Suprapubic skin (tissue), 4 donors: ENCODE results near the gene KRTAP5-4. TPM values are rescaled to one million over a fixed set of nuclear protein-coding genes. Genes with fewer than 3 reads are reported as not detected.

ENCODE experiments used
- DNase-seq, 2 donors: peaks; one replicate each; pipeline ENCODE4 v3.0.0-alpha.2; 2019; ENCODE audit warnings: low spot score in 2 of 2
- H3K27ac ChIP-seq: fragments of 200-600 bp; sonication (generic); one replicate; pipeline ENCODE4 v1.5.1; 2019
- H3K27me3 ChIP-seq: fragments of 200-600 bp; sonication (generic); one replicate; pipeline ENCODE4 v1.5.1; 2019
- H3K36me3 ChIP-seq: fragments of 200-600 bp; sonication (generic); one replicate; pipeline ENCODE4 v1.5.1; 2019
- H3K4me1 ChIP-seq: fragments of 200-600 bp; sonication (generic); one replicate; pipeline ENCODE4 v1.5.1; 2019
- H3K4me3 ChIP-seq: fragments of 200-600 bp; sonication (generic); one replicate; pipeline ENCODE4 v1.5.1; 2019; ENCODE audit warnings: mild to moderate bottlenecking
- H3K9me3 ChIP-seq: fragments of 200-600 bp; sonication (generic); one replicate; pipeline ENCODE4 v1.5.1; 2019
- CTCF ChIP-seq, 2 donors: fragments of 200-600 bp in 1 of 2; fragments of 450-650 bp in 1 of 2; sonication (generic) in 1 of 2; IDR thresholded peaks; one replicate each; pipeline ENCODE4 v1.5.1; 2016 to 2019; ENCODE audit warnings: antibody characterized with exemption in 2 of 2, mild to moderate bottlenecking in 1 of 2, moderate library complexity in 1 of 2
- EP300 ChIP-seq: sonication (generic); formaldehyde crosslinking; IDR thresholded peaks from one replicate; pipeline ENCODE4 v1.6.1; 2017; ENCODE audit warnings: antibody characterized with exemption
- POLR2A ChIP-seq, 2 donors: fragments of 450-650 bp; IDR thresholded peaks; one replicate each; pipeline ENCODE4 v1.6.1; 2017; ENCODE audit warnings: antibody characterized with exemption in 2 of 2, mild to moderate bottlenecking in 2 of 2, moderate library complexity in 2 of 2
- POLR2AphosphoS5 ChIP-seq, 3 donors: sonication (generic); formaldehyde crosslinking; IDR thresholded peaks; one replicate each; pipeline ENCODE4 v1.6.1; 2017; ENCODE audit warnings: antibody characterized with exemption in 3 of 3
- WGBS: methylation state at CpG from one replicate; pipeline ENCODE4 v1.1.5; 2018; 5-methylcytosine and 5-hydroxymethylcytosine counted together
- total RNA-seq, 4 donors: library from RNA; depleted of rRNA; stranded (reverse); fragments of >200 nt; gene quantifications; one replicate each; pipeline ENCODE4 v1.1.0, GENCODE V29; 2016

KRTAP5-4 gene
- total RNA-seq, 4 donors from 2014 or later: 0.55 to 3.6 (median 3.5) TPM; not detected in 1

DNA sequence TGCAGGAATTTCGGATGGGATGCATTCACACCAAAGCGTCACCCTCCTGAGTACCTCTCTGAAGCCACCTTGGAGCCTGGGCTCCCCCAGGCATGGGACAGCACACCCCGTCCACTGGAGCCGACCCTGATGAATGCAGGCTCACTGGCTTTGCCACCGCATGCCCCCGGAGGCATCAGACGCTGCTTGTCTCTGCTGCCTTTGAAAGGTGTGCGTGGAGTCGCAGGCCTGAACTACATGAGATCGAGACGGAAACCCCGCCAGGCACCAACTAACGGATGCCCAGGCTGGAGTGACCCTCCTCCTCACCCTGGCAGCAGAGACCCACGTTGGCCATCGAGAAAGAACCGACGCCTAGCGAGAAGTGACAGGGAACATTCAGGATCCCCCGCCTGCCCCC is 30.1 kb upstream of the KRTAP5-4 start:
- H3K27me3 ChIP-seq: peaks cover 30% of the 10 kb centered on the region
- no peak overlapping the region for H3K27ac ChIP-seq
- H3K4me1 ChIP-seq: peaks cover 12% of the 10 kb centered on the region
- no peaks in the 10 kb centered on the region for H3K9me3 ChIP-seq
- no peaks in the 10 kb centered on the region for H3K36me3 ChIP-seq
- TF ChIP-seq EP300 (no peak), POLR2A (IDR thresholded peaks at IDR 0.05) (no peak), POLR2AphosphoS5 (IDR thresholded peaks at IDR 0.05) (no peak), CTCF (IDR thresholded peaks at IDR 0.05) (no peak)
- H3K4me3 ChIP-seq: no peak overlapping the region
- DNase-seq: peak; percentile 55 to 65
- 83% methylated on average over 15 of the region's 19 CpGs for WGBS

GRCh38 chr11:1651411-1651980 is 29.6 kb upstream of the KRTAP5-4 start:
- no peak overlapping the region for H3K27ac ChIP-seq
- no peak for TF ChIP-seq POLR2A (IDR thresholded peaks at IDR 0.05)
- TF ChIP-seq EP300: no peak
- no peak for TF ChIP-seq POLR2AphosphoS5 (IDR thresholded peaks at IDR 0.05)
- no peak for TF ChIP-seq CTCF (IDR thresholded peaks at IDR 0.05)
- no peaks in the 10 kb centered on the region for H3K9me3 ChIP-seq
- H3K27me3 ChIP-seq: peaks cover 29% of the 10 kb centered on the region
- no peak overlapping the region for H3K4me3 ChIP-seq
- 89% methylated on average over 7 of the region's 7 CpGs for WGBS
- peaks cover 12% of the 10 kb centered on the region for H3K4me1 ChIP-seq
- DNase-seq: peak in 1 of 2 donors; percentile 24
- H3K36me3 ChIP-seq: no peaks in the 10 kb centered on the region

- 79% methylated on average over 5 of the region's 5 CpGs for WGBS
- no peak for DNase-seq
- H3K27ac ChIP-seq: no peak overlapping the region
- no peak overlapping the region for H3K4me3 ChIP-seq
- TF ChIP-seq POLR2A (IDR thresholded peaks at IDR 0.05): no peak
- TF ChIP-seq EP300: no peak
- TF ChIP-seq POLR2AphosphoS5 (IDR thresholded peaks at IDR 0.05): no peak
- TF ChIP-seq CTCF (IDR thresholded peaks at IDR 0.05): no peak
- H3K4me1 ChIP-seq: peaks cover 12% of the 10 kb centered on the region
- H3K36me3 ChIP-seq: no peaks in the 10 kb centered on the region
- peaks cover 23% of the 10 kb centered on the region for H3K27me3 ChIP-seq
- no peaks in the 10 kb centered on the region for H3K9me3 ChIP-seq
Observed at GRCh38 chr11:1650918-1651262, 29.0 kb upstream of the KRTAP5-4 start.

DNA sequence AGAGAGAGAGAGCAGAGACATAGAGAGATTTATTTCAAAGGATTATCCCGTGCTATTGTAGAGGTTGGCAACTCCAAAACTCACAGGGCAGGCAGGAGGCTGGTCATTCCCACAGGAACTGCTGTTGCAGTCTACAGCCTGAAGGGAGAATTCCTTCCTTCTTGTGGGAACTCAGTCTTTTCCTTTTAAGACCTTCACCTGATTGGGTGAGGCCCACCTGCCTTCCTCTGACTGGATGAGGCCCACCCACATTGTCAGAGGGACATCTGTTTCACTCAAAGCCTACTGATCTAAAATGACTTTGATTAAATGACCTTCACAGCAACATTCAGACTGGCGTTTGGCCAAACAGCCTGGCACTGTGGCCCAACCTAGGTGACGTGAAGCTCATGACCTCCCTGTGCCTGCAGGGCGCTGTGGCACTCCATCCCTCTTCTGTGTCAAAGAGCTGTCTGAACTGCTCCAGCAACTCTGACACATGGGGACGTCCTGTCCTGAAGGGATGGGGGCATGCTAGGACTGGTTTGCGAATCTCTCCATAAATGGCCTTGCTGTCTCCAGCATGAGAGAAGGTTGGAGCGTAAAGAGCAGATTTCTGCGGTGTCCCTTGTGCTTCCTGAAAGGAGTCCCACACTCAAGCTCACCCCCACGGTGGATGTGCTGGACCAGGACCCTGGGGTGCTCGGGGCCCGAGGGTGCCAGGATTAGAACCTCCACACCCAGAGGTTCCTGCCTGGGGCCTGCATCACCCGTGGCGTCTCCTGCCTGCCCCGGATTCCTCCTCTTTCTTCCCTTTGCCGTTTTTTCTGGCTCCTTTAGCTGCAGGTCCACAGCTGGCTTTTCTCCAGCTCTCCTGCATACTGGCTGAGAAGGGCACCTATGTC is 28.3 kb upstream of the KRTAP5-4 start:
- WGBS: 57% methylated on average over 13 of the region's 15 CpGs
- H3K9me3 ChIP-seq: no peaks in the 10 kb centered on the region
- H3K27ac ChIP-seq: no peak overlapping the region
- peaks cover 12% of the 10 kb centered on the region for H3K4me1 ChIP-seq
- peak in 1 of 2 donors; percentile 66 for DNase-seq
- no peaks in the 10 kb centered on the region for H3K36me3 ChIP-seq
- peaks cover 16% of the 10 kb centered on the region for H3K27me3 ChIP-seq
- no peak overlapping the region for H3K4me3 ChIP-seq
- no peak for TF ChIP-seq EP300
- TF ChIP-seq POLR2AphosphoS5 (IDR thresholded peaks at IDR 0.05): no peak
- no peak for TF ChIP-seq CTCF (IDR thresholded peaks at IDR 0.05)
- no peak for TF ChIP-seq POLR2A (IDR thresholded peaks at IDR 0.05)

- Histone ChIP-seq H3K4me1 (peaks cover 12% of the 10 kb centered on the region), H3K27ac (no peak overlapping the region), H3K4me3 (no peak overlapping the region), H3K36me3 (no peaks in the 10 kb centered on the region), H3K27me3 (peaks cover 12% of the 10 kb centered on the region), H3K9me3 (no peaks in the 10 kb centered on the region)
- no peak for DNase-seq
- 89% methylated on average over 24 of the region's 28 CpGs for WGBS
- no peak for TF ChIP-seq POLR2A (IDR thresholded peaks at IDR 0.05)
- no peak for TF ChIP-seq POLR2AphosphoS5 (IDR thresholded peaks at IDR 0.05)
- no peak for TF ChIP-seq CTCF (IDR thresholded peaks at IDR 0.05)
- no peak for TF ChIP-seq EP300
Observed at GRCh38 chr11:1648653-1649420, 26.9 kb upstream of the KRTAP5-4 start.
